Right atrium auricular region (tissue), 2 donors: ENCODE measurements around the gene PRXL2C. TPM values are rescaled to one million over a fixed set of nuclear protein-coding genes. Genes with fewer than 3 reads are reported as not detected.
"Not testable (repeated sequence)": the region's sequence is repeated elsewhere in the genome, so short reads cannot be mapped to it uniquely, and the experiment has no call there.

ENCODE experiments used
- DNase-seq: peaks from one replicate; pipeline ENCODE4 v3.0.0-alpha.2; 2019; ENCODE audit warnings: low spot score
- H3K27ac ChIP-seq, 2 donors: fragments of 200-600 bp; sonication (generic); 1 replicate in 1 of 2; 2 replicates in 1 of 2; pipeline ENCODE4 v1.5.1; 2016 to 2019
- H3K27me3 ChIP-seq, 2 donors: fragments of 200-600 bp; sonication (generic); one replicate each; pipeline versions ENCODE4 v1.5.1 to v1.6.0; 2017 to 2019
- H3K36me3 ChIP-seq: fragments of 200-600 bp; sonication (generic); one replicate; pipeline ENCODE4 v1.5.1; 2016
- H3K4me1 ChIP-seq, 2 donors: fragments of 200-600 bp; sonication (generic); one replicate each; pipeline versions ENCODE4 v1.5.1 to v1.6.0; 2017 to 2019
- H3K4me3 ChIP-seq, 2 donors: fragments of 200-600 bp; sonication (generic); 1 replicate in 1 of 2; 2 replicates in 1 of 2; pipeline ENCODE4 v1.5.1; 2017 to 2019; ENCODE audit warnings: mild to moderate bottlenecking in 1 of 2, moderate library complexity in 1 of 2
- H3K9me3 ChIP-seq, 2 donors: fragments of 200-600 bp; sonication (generic); one replicate each; pipeline ENCODE4 v1.5.1; 2019
- total RNA-seq, 2 donors: library from RNA; depleted of rRNA; stranded (reverse); fragments of >200 nt; gene quantifications; one replicate each; pipeline ENCODE4 v1.1.0, GENCODE V29; 2016
- TF ChIP-seq, protein P1 (sequence below), 2 donors: fragments of 200-600 bp; sonication (generic); IDR thresholded peaks; one replicate each; pipeline ENCODE4 v1.5.1; 2019; ENCODE audit warnings: antibody characterized with exemption in 2 of 2

PRXL2C gene
- total RNA-seq, result 10 to 100 TPM; 14.2 to 22.4 TPM

- no peaks in the 10 kb centered on the region for H3K27me3 ChIP-seq
Observed at GRCh38 chr9:96655198-96655851, at the start of gene PRXL2C. Gene PRXL2C, minus strand, starts transcription at chr9:96655317. Its CDS starts 36 bp downstream, at chr9:96655281.

GRCh38 chr9:96700721-96701375, 45.7 kb upstream of the PRXL2C start:
- peaks cover 0 to 28% of the 10 kb centered on the region in 2 donors for H3K9me3 ChIP-seq
- not testable (repeated sequence) for H3K36me3 ChIP-seq, H3K4me1 ChIP-seq, H3K4me3 ChIP-seq, H3K27ac ChIP-seq, H3K27me3 ChIP-seq, DNase-seq

More at GRCh38 chr9:96655198-96655851, at the start of gene PRXL2C:
- H3K36me3 ChIP-seq, result peaks cover 9% of the 10 kb centered on the region
- DNase-seq, result peak; percentile 88
- H3K4me3 ChIP-seq, result peak within 1 kb of the TSS; percentile 64 to 68
- peaks cover 0 to 23% of the 10 kb centered on the region in 2 donors for H3K4me1 ChIP-seq
- TF ChIP-seq, protein P1, sequence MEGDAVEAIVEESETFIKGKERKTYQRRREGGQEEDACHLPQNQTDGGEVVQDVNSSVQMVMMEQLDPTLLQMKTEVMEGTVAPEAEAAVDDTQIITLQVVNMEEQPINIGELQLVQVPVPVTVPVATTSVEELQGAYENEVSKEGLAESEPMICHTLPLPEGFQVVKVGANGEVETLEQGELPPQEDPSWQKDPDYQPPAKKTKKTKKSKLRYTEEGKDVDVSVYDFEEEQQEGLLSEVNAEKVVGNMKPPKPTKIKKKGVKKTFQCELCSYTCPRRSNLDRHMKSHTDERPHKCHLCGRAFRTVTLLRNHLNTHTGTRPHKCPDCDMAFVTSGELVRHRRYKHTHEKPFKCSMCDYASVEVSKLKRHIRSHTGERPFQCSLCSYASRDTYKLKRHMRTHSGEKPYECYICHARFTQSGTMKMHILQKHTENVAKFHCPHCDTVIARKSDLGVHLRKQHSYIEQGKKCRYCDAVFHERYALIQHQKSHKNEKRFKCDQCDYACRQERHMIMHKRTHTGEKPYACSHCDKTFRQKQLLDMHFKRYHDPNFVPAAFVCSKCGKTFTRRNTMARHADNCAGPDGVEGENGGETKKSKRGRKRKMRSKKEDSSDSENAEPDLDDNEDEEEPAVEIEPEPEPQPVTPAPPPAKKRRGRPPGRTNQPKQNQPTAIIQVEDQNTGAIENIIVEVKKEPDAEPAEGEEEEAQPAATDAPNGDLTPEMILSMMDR (IDR thresholded peaks at IDR 0.05), result peak in 1 of 2 donors; percentile 9
- H3K27ac ChIP-seq, result peak within 1 kb of the TSS; percentile 95 to 96
- H3K9me3 ChIP-seq, result no peaks in the 10 kb centered on the region

DNA sequence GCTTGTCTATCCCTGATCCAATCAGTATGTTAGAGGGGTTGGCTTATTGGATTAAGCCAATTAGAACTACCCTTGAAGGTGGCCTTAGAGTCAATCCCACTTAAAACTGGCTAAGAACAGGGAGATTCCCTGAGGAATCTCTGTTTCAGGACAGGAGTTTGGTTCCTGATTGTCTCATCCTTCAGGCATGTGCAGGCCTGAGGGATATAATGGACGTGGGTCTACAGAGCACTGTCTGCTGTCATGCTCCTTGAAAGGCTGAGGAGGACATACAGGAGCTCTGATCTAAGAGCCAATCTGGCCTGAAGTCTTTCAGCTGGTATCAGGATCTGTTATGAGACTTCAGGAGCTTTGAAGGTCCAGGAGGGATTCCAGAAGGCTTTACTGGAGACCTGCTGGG, 36.2 kb upstream of the PRXL2C start:
- peaks cover 0 to 4% of the 10 kb centered on the region in 2 donors for H3K9me3 ChIP-seq
- H3K4me1 ChIP-seq, result peaks cover 0 to 8% of the 10 kb centered on the region in 2 donors
- TF ChIP-seq, protein P1 (IDR thresholded peaks at IDR 0.05), result no peak
- no peaks in the 10 kb centered on the region for H3K27me3 ChIP-seq
- no peak for DNase-seq
- no peaks in the 10 kb centered on the region for H3K36me3 ChIP-seq
- H3K27ac ChIP-seq, result no peak overlapping the region
- no peak overlapping the region for H3K4me3 ChIP-seq

DNA sequence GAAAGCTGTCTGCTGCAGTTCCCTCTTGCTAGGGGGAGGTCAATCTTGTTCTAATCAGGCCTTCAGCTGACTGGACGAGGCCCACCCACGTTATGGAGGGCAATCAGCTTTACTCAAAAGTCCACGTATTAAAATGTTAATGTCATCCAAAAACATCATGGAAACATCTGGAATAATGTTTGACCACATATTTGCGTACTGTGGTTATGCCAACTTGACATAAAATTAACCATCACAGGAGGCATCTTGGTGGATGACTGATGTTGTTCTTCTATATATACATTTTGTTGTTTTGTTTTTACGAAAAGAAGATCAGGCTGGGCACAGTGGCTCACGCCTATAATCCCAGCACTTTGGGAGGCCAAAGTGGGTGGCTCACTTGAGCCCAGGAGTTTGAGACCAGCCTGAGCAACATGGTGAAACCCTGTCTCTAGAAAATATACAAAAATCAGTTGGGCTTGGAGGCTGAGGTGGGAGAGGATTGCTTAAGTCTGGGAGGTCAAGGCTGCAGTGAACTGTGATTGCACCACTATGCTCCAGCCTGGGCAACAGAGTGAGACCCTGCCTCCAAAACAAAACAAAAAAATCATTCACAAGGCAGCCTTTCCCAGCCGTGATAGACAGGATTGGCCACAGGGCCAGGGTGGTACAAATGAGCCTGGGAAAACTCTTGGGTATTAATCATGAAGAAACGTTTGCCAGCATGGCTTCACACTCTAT, 33.8 kb upstream of the PRXL2C start:
- peaks cover 0 to 4% of the 10 kb centered on the region in 2 donors for H3K9me3 ChIP-seq
- H3K27ac ChIP-seq, result no peak overlapping the region
- no peaks in the 10 kb centered on the region for H3K36me3 ChIP-seq
- TF ChIP-seq, protein P1 (IDR thresholded peaks at IDR 0.05), result no peak
- H3K27me3 ChIP-seq, result no peaks in the 10 kb centered on the region
- H3K4me3 ChIP-seq, result no peak overlapping the region
- H3K4me1 ChIP-seq, result peaks cover 0 to 10% of the 10 kb centered on the region in 2 donors
- no peak for DNase-seq

DNA sequence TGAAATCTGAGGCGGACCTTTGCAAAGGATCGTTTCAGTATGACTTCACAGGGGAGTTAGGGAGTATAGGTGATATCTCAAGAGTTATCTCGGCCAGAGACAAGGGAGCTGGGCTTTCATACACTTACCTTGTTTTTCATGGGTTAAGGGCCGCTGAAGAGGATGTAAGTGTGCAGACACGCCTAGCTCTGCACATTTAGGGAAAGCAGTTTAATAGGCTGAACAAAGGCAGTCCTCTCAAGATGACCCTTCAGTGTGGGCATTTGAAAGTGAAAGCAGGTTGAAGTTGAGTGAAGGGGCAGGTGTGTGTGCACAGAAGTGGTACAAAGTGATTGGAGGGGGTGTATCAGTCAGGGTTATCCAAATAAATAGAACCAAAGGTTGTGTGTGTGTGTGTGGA, 33.1 kb upstream of the PRXL2C start:
- TF ChIP-seq, protein P1 (IDR thresholded peaks at IDR 0.05), result no peak
- H3K27me3 ChIP-seq, result no peaks in the 10 kb centered on the region
- H3K36me3 ChIP-seq, result no peaks in the 10 kb centered on the region
- DNase-seq, result no peak
- no peak overlapping the region for H3K4me3 ChIP-seq
- peaks cover 0 to 4% of the 10 kb centered on the region in 2 donors for H3K9me3 ChIP-seq
- peaks cover 0 to 10% of the 10 kb centered on the region in 2 donors for H3K4me1 ChIP-seq
- H3K27ac ChIP-seq, result no peak overlapping the region
